GM19395 (cell line): ENCODE data around the gene PHLPP1.
"Not testable (repeated sequence)": the region's sequence is repeated elsewhere in the genome, so short reads cannot be mapped to it uniquely, and the experiment has no call there.

Experiments used
- ATAC-seq: cut with Tn5 transposase; IDR thresholded peaks from one replicate; pipeline ENCODE4 v1.9.1; 2021; ENCODE audit warnings: mild to moderate bottlenecking, moderate library complexity; ENCODE audit not compliant: unreplicated experiment

Gene PHLPP1

GRCh38 chr18:62740650-62741049 is 25.3 kb downstream of the PHLPP1 start:
- not testable (repeated sequence) for ATAC-seq

- ATAC-seq = no peak
Observed at GRCh38 chr18:62741118-62741566, 25.8 kb downstream of the PHLPP1 start.

- no peak for ATAC-seq
Observed at GRCh38 chr18:62741584-62741983, 26.2 kb downstream of the PHLPP1 start.

DNA sequence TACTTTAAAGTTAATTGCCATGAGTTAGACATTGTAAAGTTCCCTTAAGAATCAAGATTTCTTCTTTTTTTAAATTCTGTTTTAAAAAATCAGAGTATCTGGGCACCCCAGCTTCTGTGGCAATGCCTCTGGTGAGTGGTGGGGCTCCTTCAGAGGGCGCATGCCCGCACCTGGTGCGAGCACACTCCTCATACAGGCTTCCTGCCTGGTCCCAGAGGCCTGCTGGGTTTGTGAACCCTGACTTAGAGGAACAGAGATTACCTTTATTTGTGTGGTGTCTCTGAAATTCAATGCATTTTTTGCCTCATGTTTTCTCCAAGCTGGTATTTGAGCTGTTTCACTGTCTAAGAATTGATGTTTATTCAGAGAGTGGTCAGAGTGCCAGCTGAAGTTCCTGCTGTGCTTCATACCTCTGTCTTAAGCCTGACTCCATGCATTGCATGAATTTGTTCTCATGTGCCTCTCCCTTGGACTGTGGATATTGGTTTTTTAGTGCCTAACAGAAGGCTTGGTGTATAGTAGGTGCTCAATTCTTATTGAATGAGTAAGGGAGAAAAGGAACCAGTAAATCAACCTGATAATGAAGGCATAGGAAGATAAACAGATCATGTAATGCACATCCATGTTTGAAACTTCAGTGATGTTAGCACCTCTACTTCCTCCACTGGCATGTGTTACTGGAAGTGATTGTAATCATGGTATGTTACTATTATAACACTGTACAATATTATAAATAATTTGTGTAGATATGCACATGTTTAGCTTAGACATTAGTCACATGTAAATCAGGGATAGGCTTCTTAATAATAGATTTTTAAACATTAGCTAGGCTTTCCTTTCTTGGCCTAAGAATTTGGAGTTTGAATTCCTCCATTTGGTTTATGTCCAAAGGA is 29.0 kb downstream of the PHLPP1 start:
- ATAC-seq = peak; percentile 79

DNA sequence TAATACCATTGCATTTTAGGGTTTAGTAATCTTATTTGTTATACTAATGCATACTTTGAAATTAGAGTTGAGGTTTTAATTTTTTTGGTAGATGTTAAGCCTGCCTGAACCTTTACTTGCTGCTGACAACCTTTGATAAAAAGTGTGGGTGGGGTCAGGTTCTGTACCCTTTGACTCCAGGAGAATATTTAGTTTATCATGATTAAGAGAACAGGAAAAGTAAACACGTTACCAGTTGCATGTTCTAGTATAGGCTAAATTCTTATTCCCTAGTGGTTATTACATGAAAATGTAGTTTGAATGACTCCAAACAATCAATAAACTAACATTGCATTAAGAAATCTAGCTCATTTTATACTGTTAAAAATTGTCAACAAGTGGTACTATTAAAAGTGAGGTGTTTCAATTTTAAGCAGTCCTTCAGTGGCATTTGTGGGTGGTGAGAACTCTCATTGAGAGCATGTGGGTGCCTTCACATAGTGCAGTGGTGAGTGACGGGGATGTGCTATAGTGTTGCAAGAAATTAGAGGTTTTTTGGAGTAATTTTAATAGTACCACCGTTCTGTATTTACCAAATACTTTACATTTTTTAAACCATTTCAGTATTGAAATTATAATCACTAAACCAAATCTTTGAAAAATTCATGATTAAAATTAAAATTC is 29.9 kb downstream of the PHLPP1 start:
- no peak for ATAC-seq

DNA sequence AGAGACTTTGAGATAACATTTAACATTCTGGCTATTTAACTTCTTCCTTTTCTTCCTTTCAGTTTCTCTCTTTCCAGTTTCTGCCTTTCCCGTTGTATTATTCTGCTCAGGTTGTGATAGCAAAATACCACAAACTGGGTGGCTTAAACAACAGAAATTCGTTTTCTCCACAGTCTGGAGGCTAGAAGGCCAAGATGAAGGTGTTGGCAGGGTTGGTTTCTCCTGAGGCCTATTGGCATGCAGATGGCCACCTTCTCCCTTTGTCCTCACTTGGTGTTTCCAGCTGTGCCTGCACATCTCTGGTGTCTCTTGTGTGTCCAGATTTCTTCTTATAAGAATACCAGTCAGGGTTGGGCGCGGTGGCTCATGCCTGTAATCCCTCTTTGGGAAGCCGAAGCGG is 34.0 kb downstream of the PHLPP1 start:
- no peak for ATAC-seq

- no peak for ATAC-seq
Observed at GRCh38 chr18:62751341-62751821, 36.0 kb downstream of the PHLPP1 start.

GRCh38 chr18:62751977-62752376 is 36.6 kb downstream of the PHLPP1 start:
- no peak for ATAC-seq

DNA sequence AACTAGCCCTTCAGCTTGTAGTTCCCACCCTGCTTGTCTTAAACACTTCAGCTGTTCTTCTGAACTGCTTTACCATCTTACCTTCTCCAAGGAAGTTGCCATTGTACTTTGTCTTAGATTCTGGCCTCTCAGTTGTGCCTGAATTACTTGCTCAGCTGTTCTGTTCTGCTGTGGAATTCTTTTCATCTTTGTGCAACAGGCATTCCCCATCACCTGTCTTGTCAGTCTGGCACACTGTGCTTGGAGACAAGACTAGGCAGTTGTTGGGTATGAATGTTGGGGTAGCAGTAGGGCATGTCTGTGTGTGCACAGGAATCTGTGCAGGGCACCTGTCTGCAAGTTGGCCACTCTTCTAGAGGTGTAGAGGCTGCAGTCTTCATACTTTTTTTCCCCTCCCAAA is 38.7 kb downstream of the PHLPP1 start:
- no peak for ATAC-seq

- no peak for ATAC-seq
Observed at GRCh38 chr18:62755454-62755853, 40.1 kb downstream of the PHLPP1 start.

- no peak for ATAC-seq
Observed at GRCh38 chr18:62755946-62756345, 40.6 kb downstream of the PHLPP1 start.

DNA sequence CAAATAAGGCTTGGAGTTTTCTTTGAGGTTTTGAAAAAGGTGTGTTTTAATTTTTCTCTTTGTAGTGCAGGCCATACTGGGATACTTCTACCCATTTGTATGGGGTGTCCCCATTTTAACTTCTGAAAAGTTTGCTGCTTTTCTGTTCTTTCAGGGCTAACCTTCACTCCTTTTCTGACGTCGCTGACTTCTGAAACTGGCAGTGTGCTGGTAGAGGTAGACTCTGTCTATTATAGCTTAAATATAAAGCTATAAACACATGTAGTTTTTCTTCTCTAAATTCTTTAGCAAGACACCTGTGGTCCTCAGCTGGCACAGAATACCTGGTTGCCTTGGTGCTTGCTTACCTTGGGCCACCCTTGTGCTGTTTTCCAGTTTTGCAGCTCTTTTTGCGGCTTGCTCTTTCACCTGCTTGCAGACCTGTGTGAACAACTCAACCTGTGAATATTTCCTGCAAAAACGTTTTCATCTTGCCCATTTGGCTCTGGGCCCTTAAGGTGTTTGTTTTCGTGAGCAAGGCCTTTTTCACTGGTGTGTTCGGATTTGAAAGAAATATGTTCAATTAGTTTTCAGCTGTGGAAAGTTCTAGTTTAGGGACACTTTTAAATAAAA is 42.2 kb downstream of the PHLPP1 start:
- no peak for ATAC-seq

- no peak for ATAC-seq
Observed at GRCh38 chr18:62758591-62758990, 43.2 kb downstream of the PHLPP1 start.

GRCh38 chr18:62759704-62760402 is 44.5 kb downstream of the PHLPP1 start:
- ATAC-seq = no peak

DNA sequence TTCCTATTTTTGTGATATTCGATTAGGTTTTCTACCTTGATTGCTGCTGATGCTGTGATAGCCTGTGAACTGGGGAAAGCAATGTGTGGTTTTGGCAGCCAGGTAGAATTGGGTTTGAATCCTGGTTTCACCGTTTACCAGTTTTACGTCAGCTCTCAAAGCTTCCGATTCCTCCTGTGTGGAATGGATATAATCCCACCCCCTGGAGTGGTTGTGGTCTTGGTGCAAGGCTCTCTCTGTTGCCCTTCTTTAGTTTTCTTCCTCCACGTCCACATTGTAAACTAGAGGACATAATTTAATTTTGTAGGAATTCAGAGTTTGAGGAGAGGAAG is 45.0 kb downstream of the PHLPP1 start:
- ATAC-seq = no peak

GRCh38 chr18:62763101-62763521 is 47.8 kb downstream of the PHLPP1 start:
- ATAC-seq = peak; percentile 69

DNA sequence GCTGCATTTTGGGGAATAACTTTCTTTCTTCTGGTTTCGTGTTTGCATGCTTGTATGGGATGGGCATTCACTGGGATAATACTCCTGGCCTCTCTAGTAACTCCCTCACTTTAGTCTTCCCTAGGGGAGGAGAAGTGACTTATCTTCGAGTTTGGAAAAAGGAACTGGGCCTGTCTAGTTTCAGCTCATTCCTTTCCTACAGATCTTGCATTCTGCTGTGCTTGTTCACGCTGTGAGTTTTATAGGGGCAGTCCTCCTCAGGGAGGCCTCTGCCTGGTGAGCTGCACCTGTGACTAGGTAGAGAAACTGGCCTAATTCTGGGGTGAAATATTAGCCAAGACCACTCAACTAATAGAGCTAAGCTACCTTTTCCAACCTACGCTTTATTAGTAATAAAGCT is 50.9 kb downstream of the PHLPP1 start:
- ATAC-seq = no peak

DNA sequence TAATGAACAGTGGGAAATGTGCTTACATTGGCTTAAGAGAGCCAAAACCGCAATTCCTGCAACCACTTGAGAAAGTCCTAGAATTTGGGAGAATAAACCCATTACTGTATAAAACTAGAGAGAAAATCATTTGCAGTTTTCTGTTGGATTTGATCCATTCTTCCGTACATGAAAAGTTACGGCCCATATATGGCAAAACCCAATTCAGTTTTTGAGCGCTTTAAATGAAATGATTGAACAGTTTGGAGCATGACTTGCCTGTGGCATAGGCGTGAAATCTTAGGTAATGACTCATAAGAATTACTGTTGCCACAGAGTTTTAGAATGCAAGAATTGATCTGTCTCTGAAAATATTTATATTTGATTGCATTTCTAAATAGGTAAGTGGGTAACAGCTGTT is 52.0 kb downstream of the PHLPP1 start:
- no peak for ATAC-seq

- ATAC-seq = no peak
Observed at GRCh38 chr18:62767836-62768557, 52.7 kb downstream of the PHLPP1 start.

- no peak for ATAC-seq
Observed at GRCh38 chr18:62768558-62768943, 53.2 kb downstream of the PHLPP1 start.
